H9 (cell line): ENCODE data around the gene CYTH3. TPM values are rescaled to one million over a fixed set of nuclear protein-coding genes. Genes with fewer than 3 reads are reported as not detected.

Experiments
- DNase-seq: peaks from one replicate; pipeline ENCODE4 v3.0.0-alpha.2; 2017
- H2AFZ ChIP-seq: one replicate; pipeline ENCODE4 v1.6.1; 2013; ENCODE audit warnings: mild to moderate bottlenecking, low read length, control low read depth, moderate library complexity
- H2AK5ac ChIP-seq: 2 replicates; pipeline ENCODE4 v1.6.1; 2013; ENCODE audit warnings: low read length, control low read depth, mixed read lengths; ENCODE audit not compliant: insufficient read length
- H2BK120ac ChIP-seq: one replicate; pipeline ENCODE4 v1.6.1; 2013; ENCODE audit warnings: low read depth, mild to moderate bottlenecking, low read length, control low read depth, inconsistent platforms; ENCODE audit not compliant: poor library complexity, severe bottlenecking
- H2BK12ac ChIP-seq: 2 replicates; pipeline ENCODE4 v1.6.1; 2013; ENCODE audit warnings: low read length, control low read depth, mixed read lengths, low read depth; ENCODE audit not compliant: insufficient read length
- H2BK15ac ChIP-seq: 2 replicates; pipeline ENCODE4 v1.6.1; 2013; ENCODE audit warnings: low read depth, low read length, control low read depth
- H2BK20ac ChIP-seq: one replicate; pipeline ENCODE4 v1.6.1; 2013; ENCODE audit warnings: low read depth, mild to moderate bottlenecking, low read length, control low read depth, inconsistent platforms; ENCODE audit not compliant: poor library complexity, severe bottlenecking
- H2BK5ac ChIP-seq: 2 replicates; pipeline ENCODE4 v1.6.1; 2013; ENCODE audit warnings: low read length, control low read depth, mixed read lengths; ENCODE audit not compliant: insufficient read length
- H3K14ac ChIP-seq: 2 replicates; pipeline ENCODE4 v1.6.1; 2013; ENCODE audit warnings: low read length, control low read depth; ENCODE audit not compliant: insufficient read depth
- H3K18ac ChIP-seq: 2 replicates; pipeline ENCODE4 v1.6.1; 2013; ENCODE audit warnings: low read depth, mild to moderate bottlenecking, mixed read lengths, low read length, control low read depth; ENCODE audit not compliant: insufficient read length
- H3K23ac ChIP-seq: 2 replicates; pipeline ENCODE4 v1.6.1; 2013; ENCODE audit warnings: low read length, control low read depth, mixed read lengths, low read depth; ENCODE audit not compliant: insufficient read length
- H3K23me2 ChIP-seq: 2 replicates; pipeline ENCODE4 v1.6.1; 2013; ENCODE audit warnings: low read depth, mild to moderate bottlenecking, mixed read lengths, low read length, control low read depth; ENCODE audit not compliant: insufficient read length, poor library complexity, severe bottlenecking
- H3K27ac ChIP-seq: 2 replicates; pipeline ENCODE4 v1.5.1; 2013; ENCODE audit warnings: low read length, control low read depth, mixed read lengths, low read depth; ENCODE audit not compliant: insufficient read length
- H3K27me3 ChIP-seq: 2 replicates; pipeline ENCODE4 v1.6.1; 2013; ENCODE audit warnings: low read length, control low read depth, inconsistent platforms; ENCODE audit not compliant: insufficient read depth
- H3K4ac ChIP-seq: 2 replicates; pipeline ENCODE4 v1.6.1; 2013; ENCODE audit warnings: low read depth, mild to moderate bottlenecking, control low read depth, inconsistent platforms, low read length, moderate library complexity
- H3K4me1 ChIP-seq: 2 replicates; pipeline ENCODE4 v1.6.1; 2013; ENCODE audit warnings: low read length, control low read depth, inconsistent platforms; ENCODE audit not compliant: insufficient read depth
- H3K4me2 ChIP-seq: 2 replicates; pipeline ENCODE4 v1.6.1; 2013; ENCODE audit warnings: low read length, control low read depth, mixed read lengths; ENCODE audit not compliant: insufficient read length, insufficient read depth
- H3K56ac ChIP-seq: 2 replicates; pipeline ENCODE4 v1.6.1; 2013; ENCODE audit warnings: low read depth, mild to moderate bottlenecking, mixed read lengths, low read length, control low read depth; ENCODE audit not compliant: insufficient read length
- H3K79me1 ChIP-seq: 2 replicates; pipeline ENCODE4 v1.6.1; 2013; ENCODE audit warnings: low read depth, mild to moderate bottlenecking, moderate library complexity, low read length, control low read depth, inconsistent platforms; ENCODE audit not compliant: insufficient read depth, poor library complexity, severe bottlenecking
- H3K79me2 ChIP-seq: 2 replicates; pipeline ENCODE4 v1.6.1; 2013; ENCODE audit warnings: low read length, control low read depth, inconsistent platforms; ENCODE audit not compliant: insufficient read depth
- H3K9ac ChIP-seq: 2 replicates; pipeline ENCODE4 v1.6.1; 2013; ENCODE audit warnings: low read length, control low read depth, mixed read lengths; ENCODE audit not compliant: insufficient read length; ENCODE audit errors: extremely low read depth
- H3K9me3 ChIP-seq: one replicate; pipeline ENCODE4 v1.6.1; 2013; ENCODE audit warnings: low read depth, low read length, inconsistent platforms; ENCODE audit not compliant: control insufficient read depth
- H3T11ph ChIP-seq: one replicate; pipeline ENCODE4 v1.6.1; 2013; ENCODE audit warnings: mild to moderate bottlenecking, low read length, control low read depth, inconsistent platforms
- H4K20me1 ChIP-seq: one replicate; pipeline ENCODE4 v1.6.1; 2013; ENCODE audit not compliant: control insufficient read depth, insufficient read length, insufficient read depth
- H4K5ac ChIP-seq: 2 replicates; pipeline ENCODE4 v1.6.1; 2013; ENCODE audit warnings: low read depth, mild to moderate bottlenecking, mixed read lengths, low read length, control low read depth; ENCODE audit not compliant: insufficient read length
- H4K8ac ChIP-seq: replicated peaks from 2 replicates; pipeline ENCODE4 v1.6.1; 2013; ENCODE audit warnings: low read length, control low read depth, mixed read lengths, low read depth; ENCODE audit not compliant: insufficient read length
- H4K91ac ChIP-seq: 2 replicates; pipeline ENCODE4 v1.6.1; 2013; ENCODE audit warnings: low read depth, mild to moderate bottlenecking, moderate library complexity, mixed read lengths, low read length, control low read depth; ENCODE audit not compliant: insufficient read length
- H3K27ac Mint-ChIP-seq, 3 experiments: 2 replicates in 2 of 3; 3 replicates in 1 of 3; pipeline ENCODE4 v1.8.0; 2020 to 2021; ENCODE audit warnings: mixed read lengths in 3 of 3, mild to moderate bottlenecking in 1 of 3, moderate library complexity in 1 of 3
- H3K27me3 Mint-ChIP-seq: 2 replicates; pipeline ENCODE4 v1.8.0; 2021; ENCODE audit warnings: low read depth, mild to moderate bottlenecking, moderate library complexity, mixed read lengths
- H3K36me3 Mint-ChIP-seq, 3 experiments: 2 replicates in 2 of 3; 3 replicates in 1 of 3; pipeline ENCODE4 v1.8.0; 2020 to 2021; ENCODE audit warnings: low read depth in 3 of 3, mixed read lengths in 3 of 3; ENCODE audit not compliant: insufficient read depth in 1 of 3
- H3K4me1 Mint-ChIP-seq, 2 experiments: 2 replicates each; pipeline ENCODE4 v1.8.0; 2020; ENCODE audit warnings: mixed read lengths in 2 of 2
- H3K4me3 Mint-ChIP-seq, 2 experiments: 2 replicates in 1 of 2; 3 replicates in 1 of 2; pipeline ENCODE4 v1.8.0; 2020 to 2021; ENCODE audit warnings: mild to moderate bottlenecking in 2 of 2, mixed read lengths in 2 of 2, moderate library complexity in 1 of 2
- H3K9me3 Mint-ChIP-seq, 2 experiments: 2 replicates in 1 of 2; 3 replicates in 1 of 2; pipeline ENCODE4 v1.8.0; 2020; ENCODE audit warnings: mild to moderate bottlenecking in 2 of 2, mixed read lengths in 2 of 2, moderate library complexity in 1 of 2
- CTCF ChIP-seq: fragments of 200-600 bp; sonication (generic); conservative IDR thresholded peaks from 3 replicates; pipeline ENCODE4 v1.8.0; 2021; ENCODE audit warnings: antibody characterized with exemption, mild to moderate bottlenecking
- WGBS: extraction: QIAGEN DNeasy Blood & Tissue Kit; methylation state at CpG from one replicate; pipeline ENCODE4 v1.1.7; 2013; ENCODE audit warnings: missing lambda C conversion rate, low lambda C conversion rate, mixed read lengths; ENCODE audit not compliant: insufficient read length; ENCODE audit errors: extremely low coverage; 5-methylcytosine and 5-hydroxymethylcytosine counted together
- total RNA-seq: library from RNA; stranded (reverse); gene quantifications from 2 replicates; pipeline ENCODE4 v1.2.1, GENCODE V29; 2021

The CYTH3 gene
- total RNA-seq, 1 experiment from 2014 or later, result 12.3 TPM

GRCh38 chr7:6171532-6172223 lies 100.7 kb downstream of the CYTH3 start:
- H2BK15ac ChIP-seq, result no peak overlapping the region
- no CpG with 5 or more reads among the region's 22 CpGs for WGBS
- H3K4me3 Mint-ChIP-seq, result no peak overlapping the region
- DNase-seq, result peak; percentile 89
- H3K27ac Mint-ChIP-seq, result peak overlapping the region; percentile 77 to 94 (median 92); a peak in 6 of 7 replicates
- no peaks in the 10 kb centered on the region for H4K20me1 ChIP-seq
- no peaks in the 10 kb centered on the region for H3K27me3 ChIP-seq
- no peak overlapping the region for H3K4ac ChIP-seq
- H3K79me2 ChIP-seq, result no peaks in the 10 kb centered on the region
- H2BK5ac ChIP-seq, result no peak overlapping the region
- H4K91ac ChIP-seq, result no peak overlapping the region
- no peak for TF ChIP-seq CTCF
- no peak overlapping the region; the same call in 1 of the 2 replicates for H3K14ac ChIP-seq
- no peaks in the 10 kb centered on the region for H3K9me3 Mint-ChIP-seq
- no peaks in the 10 kb centered on the region for H3K27me3 Mint-ChIP-seq
- H3K27ac ChIP-seq, result no peak overlapping the region
- H3K23me2 ChIP-seq, result no peaks in the 10 kb centered on the region
- peaks cover 18 to 33% of the 10 kb centered on the region in 2 experiments for H3K4me1 Mint-ChIP-seq
- H3K23ac ChIP-seq, result no peak overlapping the region
- H2AFZ ChIP-seq, result no peak overlapping the region
- peaks cover 5 to 11% (median 6%) of the 10 kb centered on the region in 3 experiments; a peak in 6 of 7 replicates for H3K36me3 Mint-ChIP-seq
- H4K8ac ChIP-seq, result no peak overlapping the region
- H4K5ac ChIP-seq, result no peak overlapping the region
- no peak overlapping the region for H2BK20ac ChIP-seq
- no peak overlapping the region for H2BK120ac ChIP-seq
- peaks cover 4% of the 10 kb centered on the region; the same call in 1 of the 2 replicates for H3K4me1 ChIP-seq
- H2BK12ac ChIP-seq, result no peak overlapping the region
- no peak overlapping the region for H3K56ac ChIP-seq
- H2AK5ac ChIP-seq, result no peak overlapping the region
- H3K4me2 ChIP-seq, result no peak overlapping the region
- no peak overlapping the region for H3T11ph ChIP-seq
- no peak overlapping the region for H3K9ac ChIP-seq
- no peaks in the 10 kb centered on the region for H3K9me3 ChIP-seq
- H3K18ac ChIP-seq, result no peak overlapping the region
- no peaks in the 10 kb centered on the region for H3K79me1 ChIP-seq
